ENCODE results near the gene GOLT1A.

- TF ChIP-seq, protein P1, sequence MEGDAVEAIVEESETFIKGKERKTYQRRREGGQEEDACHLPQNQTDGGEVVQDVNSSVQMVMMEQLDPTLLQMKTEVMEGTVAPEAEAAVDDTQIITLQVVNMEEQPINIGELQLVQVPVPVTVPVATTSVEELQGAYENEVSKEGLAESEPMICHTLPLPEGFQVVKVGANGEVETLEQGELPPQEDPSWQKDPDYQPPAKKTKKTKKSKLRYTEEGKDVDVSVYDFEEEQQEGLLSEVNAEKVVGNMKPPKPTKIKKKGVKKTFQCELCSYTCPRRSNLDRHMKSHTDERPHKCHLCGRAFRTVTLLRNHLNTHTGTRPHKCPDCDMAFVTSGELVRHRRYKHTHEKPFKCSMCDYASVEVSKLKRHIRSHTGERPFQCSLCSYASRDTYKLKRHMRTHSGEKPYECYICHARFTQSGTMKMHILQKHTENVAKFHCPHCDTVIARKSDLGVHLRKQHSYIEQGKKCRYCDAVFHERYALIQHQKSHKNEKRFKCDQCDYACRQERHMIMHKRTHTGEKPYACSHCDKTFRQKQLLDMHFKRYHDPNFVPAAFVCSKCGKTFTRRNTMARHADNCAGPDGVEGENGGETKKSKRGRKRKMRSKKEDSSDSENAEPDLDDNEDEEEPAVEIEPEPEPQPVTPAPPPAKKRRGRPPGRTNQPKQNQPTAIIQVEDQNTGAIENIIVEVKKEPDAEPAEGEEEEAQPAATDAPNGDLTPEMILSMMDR (IDR thresholded peaks at IDR 0.05; ENCODE audit: borderline replicate concordance, extremely low read depth, low read length, poor library complexity, severe bottlenecking): no peak
- no peak for TF ChIP-seq EZH2 (IDR thresholded peaks at IDR 0.05; ENCODE audit: borderline replicate concordance, low read depth, low read length, severe bottlenecking)
These were observed 11.3 kb downstream of the GOLT1A start for GRCh38 chr1:204202481-204202880.
